A673 (cell line): ENCODE results near the gene CTXND1.

Experiments
- CTCF ChIP-seq: fragments of 300-800, 200-600 bp; sonication (generic); conservative IDR thresholded peaks from 2 replicates; pipeline ENCODE4 v1.5.1; 2017; ENCODE audit warnings: low read depth, mild to moderate bottlenecking, antibody characterized with exemption, low read length, moderate library complexity, mixed read lengths
- EZH2 ChIP-seq: fragments of 200-600 bp; sonication (generic); IDR thresholded peaks from 2 replicates; pipeline ENCODE4 v1.6.1; 2017; ENCODE audit warnings: borderline replicate concordance, low read depth, mild to moderate bottlenecking, mixed read lengths, antibody characterized with exemption, low read length; ENCODE audit not compliant: poor library complexity, severe bottlenecking

DNA sequence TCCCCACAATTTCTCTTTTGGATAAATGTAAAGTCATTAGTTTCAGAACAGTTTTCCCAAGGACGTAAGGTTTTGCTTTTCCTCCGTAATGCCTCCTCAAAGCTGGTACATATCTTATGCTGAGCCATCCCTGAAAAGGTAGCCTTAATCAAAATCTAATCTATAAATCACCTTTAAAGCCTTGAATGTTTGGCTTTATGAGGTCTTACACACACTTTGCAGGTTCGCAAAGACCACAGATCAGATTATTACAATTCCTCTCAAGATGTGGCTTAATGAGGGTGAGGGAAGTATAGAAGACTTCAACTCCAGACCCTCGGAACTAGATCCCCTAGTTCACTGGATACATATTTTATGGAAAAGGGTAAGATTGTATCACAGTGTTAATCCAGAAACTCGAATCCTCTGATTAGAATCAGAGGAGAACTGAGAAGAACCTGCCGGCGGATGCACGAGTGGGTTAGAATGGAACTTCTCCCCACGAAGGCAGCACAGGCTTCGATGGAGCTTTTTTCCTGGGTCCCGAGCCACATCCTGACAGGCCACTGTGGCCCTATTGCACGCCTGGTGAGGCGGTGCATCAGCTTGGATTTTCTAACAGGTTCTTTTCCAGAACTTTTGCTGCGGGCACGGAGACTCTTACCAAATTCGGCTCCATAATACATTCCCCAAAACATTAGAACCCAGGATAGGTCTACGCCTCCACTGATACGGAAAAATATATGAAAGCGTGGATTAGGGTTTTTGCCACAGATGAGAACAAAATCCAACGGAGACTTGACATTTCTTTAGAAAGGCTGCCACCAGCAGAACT is 1.2 kb downstream of the CTXND1 start:
- TF ChIP-seq CTCF (no peak), EZH2 (no peak)
